ENCODE measurements around the gene TMEM266. TPM values are rescaled to one million over a fixed set of nuclear protein-coding genes. Genes with fewer than 3 reads are reported as not detected.

The TMEM266 gene
- polyA plus RNA-seq, 6 donors from 2014 or later: 0.14 TPM; not detected in 5

DNA sequence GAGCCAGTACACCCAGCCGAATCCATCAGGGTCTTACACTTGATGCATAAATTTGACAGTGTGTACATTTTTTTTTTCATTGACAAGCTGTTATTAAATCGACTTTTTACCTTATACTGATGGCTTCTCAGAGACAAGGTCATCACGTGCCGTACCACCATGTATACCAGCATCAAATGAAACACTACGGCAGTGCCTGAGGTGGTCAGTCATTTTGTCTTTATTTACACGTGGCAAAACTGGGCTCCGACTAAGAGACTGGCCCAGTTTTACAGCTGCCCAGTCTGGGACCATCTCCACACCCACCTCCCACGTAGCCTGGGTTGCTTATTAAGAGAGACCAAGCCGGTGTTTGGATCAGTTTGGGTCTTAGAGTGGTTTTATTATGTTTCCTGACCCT lies 57.4 kb downstream of the TMEM266 start:
- no peak overlapping the region for H3K4me3 Mint-ChIP-seq
- no peak for ATAC-seq (ENCODE audit: low read depth in 2 of 2)
- DNase-seq: no peak
- peaks cover 15 to 44% (median 24%) of the 10 kb centered on the region in 3 donors for H3K27me3 Mint-ChIP-seq
- H3K4me1 Mint-ChIP-seq: no peaks in the 10 kb centered on the region
- H3K36me3 Mint-ChIP-seq: no peaks in the 10 kb centered on the region
- no peaks in the 10 kb centered on the region for H3K9me3 Mint-ChIP-seq
- H3K27ac Mint-ChIP-seq: no peak overlapping the region

DNA sequence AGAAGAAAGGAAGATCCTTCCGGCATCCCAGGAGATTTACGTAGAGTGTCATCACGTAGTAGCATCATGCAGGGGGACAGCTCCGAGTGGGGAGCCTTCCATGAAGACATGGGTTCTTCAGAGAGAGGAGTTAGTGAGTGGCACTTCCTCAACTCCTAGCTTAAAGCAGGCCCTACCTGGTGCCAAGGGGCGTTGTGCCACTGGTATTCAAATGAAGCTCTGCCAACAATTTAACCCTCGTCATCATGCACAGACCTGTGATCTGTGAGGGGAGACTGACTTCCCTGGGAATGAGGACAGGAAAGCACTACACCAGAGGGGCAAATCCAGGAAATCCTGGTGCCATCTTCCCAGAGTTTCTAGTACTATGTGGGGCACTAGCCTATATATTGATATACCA lies 59.0 kb downstream of the TMEM266 start:
- no peak for DNase-seq
- H3K36me3 Mint-ChIP-seq: no peaks in the 10 kb centered on the region

DNA sequence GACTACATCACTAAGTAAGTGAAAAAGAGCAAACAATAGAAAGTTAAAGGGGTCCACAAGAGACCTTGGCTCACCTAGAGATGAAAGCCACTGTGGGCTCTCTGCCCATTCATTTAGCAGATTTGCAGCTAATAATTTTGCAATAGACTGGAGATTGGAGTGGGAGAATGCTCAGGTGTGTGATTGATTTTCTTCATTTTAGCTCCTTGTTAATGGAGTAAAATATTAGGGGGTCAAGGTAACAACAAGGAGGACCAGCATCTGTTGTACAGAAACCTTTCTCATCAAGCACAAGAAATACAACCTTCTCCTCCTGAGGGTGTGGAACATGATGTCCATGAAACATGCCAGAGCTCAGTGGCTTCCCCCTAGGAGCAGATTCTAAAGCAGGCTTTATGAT lies 63.2 kb downstream of the TMEM266 start:
- no peak for ATAC-seq (ENCODE audit: low read depth in 2 of 2)
- H3K4me1 Mint-ChIP-seq: no peaks in the 10 kb centered on the region
- H3K27ac Mint-ChIP-seq: no peak overlapping the region
- H3K9me3 Mint-ChIP-seq: peaks cover 0 to 10% (median 3%) of the 10 kb centered on the region in 7 donors
- no peak for DNase-seq
- no peaks in the 10 kb centered on the region for H3K36me3 Mint-ChIP-seq
- no peak overlapping the region for H3K4me3 Mint-ChIP-seq
- H3K27me3 Mint-ChIP-seq: peaks cover 22 to 32% (median 31%) of the 10 kb centered on the region in 3 donors

More for the DNA sequence above, 59.0 kb downstream of the TMEM266 start:
- Mint-ChIP-seq H3K27me3 (peaks cover 27 to 36% (median 34%) of the 10 kb centered on the region in 3 donors), H3K4me3 (no peak overlapping the region), H3K9me3 (peaks cover 0 to 2% (median 0%) of the 10 kb centered on the region in 7 donors), H3K4me1 (no peaks in the 10 kb centered on the region), H3K27ac (no peak overlapping the region)
- no peak for ATAC-seq (ENCODE audit: low read depth in 2 of 2)

DNA sequence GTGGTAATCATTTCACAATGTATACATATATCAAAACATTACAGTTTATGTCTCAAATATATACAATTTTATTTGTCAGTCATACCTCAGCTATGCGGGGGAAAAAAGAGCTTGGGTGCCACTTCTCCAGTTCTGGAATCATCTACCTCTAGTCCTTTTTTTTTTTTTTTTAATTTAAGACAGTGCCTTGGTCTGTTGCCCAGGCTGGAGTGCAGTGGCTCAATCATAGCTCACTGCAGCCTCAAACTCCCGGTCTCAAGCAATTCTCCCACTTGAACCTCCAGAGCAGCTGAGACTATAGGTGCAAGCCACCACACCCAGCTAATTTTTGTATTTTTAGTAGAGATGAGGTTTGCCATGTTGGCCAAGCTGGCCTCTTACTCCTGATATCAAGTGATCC lies 67.4 kb downstream of the TMEM266 start:
- ATAC-seq (ENCODE audit: low read depth in 2 of 2) (no peak), DNase-seq (no peak)
- Mint-ChIP-seq H3K4me1 (no peaks in the 10 kb centered on the region), H3K4me3 (no peak overlapping the region), H3K27ac (no peak overlapping the region), H3K9me3 (peaks cover 0 to 10% (median 3%) of the 10 kb centered on the region in 7 donors), H3K27me3 (peaks cover 24 to 36% (median 28%) of the 10 kb centered on the region in 3 donors), H3K36me3 (no peaks in the 10 kb centered on the region)

DNA sequence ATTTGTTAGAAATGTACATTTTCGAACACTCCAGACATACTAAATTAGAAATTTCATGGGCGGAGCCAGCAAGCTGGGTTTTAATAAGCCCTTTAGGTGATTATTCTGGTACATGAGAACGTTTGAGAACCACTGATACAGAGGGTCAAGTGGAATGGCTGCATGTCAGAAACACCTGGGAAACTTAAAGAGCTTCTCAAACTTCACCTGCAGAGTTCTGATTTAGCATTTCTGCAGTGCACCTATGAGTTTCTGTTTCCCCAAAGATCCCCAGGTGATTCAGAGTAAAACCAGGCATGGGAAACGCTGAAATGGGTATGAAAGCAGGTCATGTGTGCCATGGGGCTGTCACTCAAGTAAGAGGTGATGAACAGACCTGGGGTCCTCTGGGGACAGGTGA lies 68.1 kb downstream of the TMEM266 start:
- no peak for ATAC-seq (ENCODE audit: low read depth in 2 of 2)
- no peak for DNase-seq
- H3K27ac Mint-ChIP-seq: no peak overlapping the region
- H3K9me3 Mint-ChIP-seq: peaks cover 0 to 10% (median 3%) of the 10 kb centered on the region in 7 donors
- no peak overlapping the region for H3K4me3 Mint-ChIP-seq
- H3K4me1 Mint-ChIP-seq: no peaks in the 10 kb centered on the region
- no peaks in the 10 kb centered on the region for H3K36me3 Mint-ChIP-seq
- H3K27me3 Mint-ChIP-seq: peaks cover 17 to 30% (median 28%) of the 10 kb centered on the region in 3 donors

DNA sequence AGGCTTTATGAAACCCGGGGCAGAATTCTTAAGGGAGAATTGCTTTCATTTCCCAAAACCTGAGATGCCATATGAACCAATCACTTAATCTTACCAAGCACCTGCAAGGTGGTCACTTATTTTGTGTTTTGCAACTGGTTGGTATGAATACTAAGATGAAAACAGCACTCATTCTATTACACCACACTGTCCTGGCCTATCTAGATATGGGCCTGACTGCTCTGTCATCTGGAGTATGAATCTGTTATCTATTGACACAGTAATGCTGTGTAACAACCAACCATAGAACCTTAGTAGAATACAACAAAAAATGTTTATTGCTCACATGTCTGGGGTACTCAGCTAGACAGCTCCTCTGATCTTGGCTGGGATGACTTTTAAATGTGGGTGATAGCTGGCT lies 74.8 kb downstream of the TMEM266 start:
- ATAC-seq (ENCODE audit: low read depth in 2 of 2): no peak
- no peaks in the 10 kb centered on the region for H3K4me1 Mint-ChIP-seq
- H3K27me3 Mint-ChIP-seq: peaks cover 0 to 22% (median 22%) of the 10 kb centered on the region in 3 donors
- H3K4me3 Mint-ChIP-seq: no peak overlapping the region
- H3K27ac Mint-ChIP-seq: no peak overlapping the region
- peaks cover 0 to 3% (median 0%) of the 10 kb centered on the region in 7 donors for H3K9me3 Mint-ChIP-seq
- H3K36me3 Mint-ChIP-seq: no peaks in the 10 kb centered on the region
- no peak for DNase-seq

DNA sequence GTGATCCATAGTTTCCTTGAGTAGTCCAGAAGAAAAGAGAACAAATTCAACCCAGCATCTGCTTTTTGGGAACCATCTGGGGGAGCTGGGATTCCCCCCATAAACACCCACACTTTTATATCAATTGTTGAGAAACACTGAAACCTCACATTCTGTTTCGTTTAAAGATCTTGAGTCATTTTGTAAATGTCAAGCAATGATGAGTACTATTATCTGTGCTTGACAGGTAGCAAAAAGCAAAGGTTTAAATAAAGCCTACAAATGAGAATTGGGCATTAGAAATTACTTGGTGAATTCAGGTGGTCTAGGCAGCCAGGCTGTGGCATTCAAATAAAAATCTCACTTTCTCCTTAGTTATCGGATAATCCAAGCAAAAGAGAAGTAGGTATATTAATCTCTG lies 75.7 kb downstream of the TMEM266 start:
- Mint-ChIP-seq H3K4me1 (no peaks in the 10 kb centered on the region), H3K27me3 (peaks cover 0 to 22% (median 21%) of the 10 kb centered on the region in 3 donors), H3K36me3 (no peaks in the 10 kb centered on the region), H3K9me3 (peaks cover 0 to 3% (median 0%) of the 10 kb centered on the region in 7 donors), H3K27ac (no peak overlapping the region), H3K4me3 (no peak overlapping the region)
- no peak for DNase-seq
- no peak for ATAC-seq (ENCODE audit: low read depth in 2 of 2)

DNA sequence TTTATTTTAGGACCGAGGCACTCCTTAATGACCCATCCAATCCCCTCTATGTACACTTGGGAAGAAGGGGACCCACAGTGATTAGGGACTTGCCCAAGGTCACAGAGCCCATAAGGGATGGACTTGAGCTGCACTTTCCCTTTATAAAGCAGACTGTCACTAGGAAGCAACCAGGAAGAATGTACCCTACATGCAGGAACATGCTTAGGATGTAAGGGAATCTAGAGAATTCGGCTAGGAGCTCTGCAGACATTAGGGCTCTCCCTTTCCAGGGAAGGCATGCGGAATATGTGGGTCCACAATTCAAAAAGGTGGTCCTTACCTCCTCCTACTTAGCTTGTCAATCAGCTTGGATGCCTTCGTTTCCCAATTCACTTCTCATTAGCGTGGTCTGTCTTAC lies 78.7 kb downstream of the TMEM266 start:
- Mint-ChIP-seq H3K4me3 (no peak overlapping the region), H3K4me1 (no peaks in the 10 kb centered on the region), H3K27me3 (peaks cover 17 to 44% (median 28%) of the 10 kb centered on the region in 3 donors), H3K27ac (no peak overlapping the region), H3K9me3 (peaks cover 0 to 5% (median 0%) of the 10 kb centered on the region in 7 donors), H3K36me3 (no peaks in the 10 kb centered on the region)
- no peak for ATAC-seq (ENCODE audit: low read depth in 2 of 2)
- no peak for DNase-seq

DNA sequence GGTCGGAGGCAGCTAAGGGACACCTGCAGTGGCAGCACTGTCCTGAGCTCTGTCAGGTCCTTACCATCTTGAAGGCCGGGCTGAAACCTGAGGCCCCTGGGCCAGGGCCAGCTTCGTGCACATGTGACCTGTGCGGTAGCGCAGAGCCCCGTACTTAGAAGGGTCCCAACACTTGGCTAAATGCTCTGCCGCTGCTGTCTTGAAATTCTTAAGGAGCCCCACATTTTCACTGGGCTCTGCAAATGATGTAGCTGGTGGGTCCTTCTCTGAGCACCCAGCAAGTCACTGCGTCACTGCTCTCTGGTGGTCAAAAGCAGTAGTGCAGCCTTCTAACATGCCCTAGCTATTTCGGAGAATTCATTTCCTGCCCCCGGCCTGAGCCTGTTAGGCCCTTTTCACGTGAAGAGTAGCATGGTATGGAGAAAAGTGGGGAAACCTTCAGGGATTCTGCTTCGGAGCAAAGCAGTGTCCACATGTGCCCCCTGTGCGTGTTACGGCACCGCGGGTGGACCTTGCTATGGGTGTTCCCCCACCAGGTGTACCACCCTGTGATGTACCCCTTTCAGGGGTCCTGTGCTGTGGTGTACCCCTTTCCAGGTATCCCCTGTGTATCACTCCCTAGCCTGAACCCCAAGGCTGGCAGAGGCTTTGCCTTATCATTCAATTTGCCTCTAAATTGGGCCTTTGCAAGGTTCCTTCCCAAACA lies 79.7 kb downstream of the TMEM266 start:
- DNase-seq: peak; percentile 57
- Mint-ChIP-seq H3K9me3 (peaks cover 0 to 5% (median 0%) of the 10 kb centered on the region in 7 donors), H3K36me3 (no peaks in the 10 kb centered on the region), H3K27ac (no peak overlapping the region), H3K4me1 (no peaks in the 10 kb centered on the region), H3K27me3 (peaks cover 28 to 55% (median 28%) of the 10 kb centered on the region in 3 donors), H3K4me3 (no peak overlapping the region)
- ATAC-seq (ENCODE audit: low read depth in 2 of 2): peak; percentile 88

DNA sequence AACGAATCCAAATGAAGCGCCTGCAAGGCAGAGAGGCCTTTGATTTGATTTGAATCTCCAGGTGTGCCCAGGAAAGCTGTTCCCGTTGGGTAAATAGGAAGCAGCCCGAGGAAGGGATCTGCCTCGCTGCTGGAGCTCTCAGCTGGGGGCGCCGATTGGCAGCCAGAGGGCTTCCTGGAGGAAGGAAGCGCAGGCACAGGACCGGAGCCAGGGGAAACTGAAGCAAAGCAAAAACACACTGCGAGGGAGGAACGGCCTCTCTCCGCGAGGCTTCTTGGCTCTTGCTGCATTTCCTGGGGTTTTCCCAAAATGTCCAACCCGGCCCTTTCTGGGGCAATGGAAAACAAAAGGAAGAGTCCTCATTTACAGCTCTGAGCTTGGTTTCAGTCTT lies 80.3 kb downstream of the TMEM266 start:
- Mint-ChIP-seq H3K27ac (no peak overlapping the region), H3K4me3 (no peak overlapping the region), H3K9me3 (peaks cover 0 to 2% (median 0%) of the 10 kb centered on the region in 7 donors), H3K27me3 (peaks cover 33 to 55% (median 34%) of the 10 kb centered on the region in 3 donors), H3K4me1 (no peaks in the 10 kb centered on the region), H3K36me3 (no peaks in the 10 kb centered on the region)
- DNase-seq (no peak), ATAC-seq (ENCODE audit: low read depth in 2 of 2) (no peak)

DNA sequence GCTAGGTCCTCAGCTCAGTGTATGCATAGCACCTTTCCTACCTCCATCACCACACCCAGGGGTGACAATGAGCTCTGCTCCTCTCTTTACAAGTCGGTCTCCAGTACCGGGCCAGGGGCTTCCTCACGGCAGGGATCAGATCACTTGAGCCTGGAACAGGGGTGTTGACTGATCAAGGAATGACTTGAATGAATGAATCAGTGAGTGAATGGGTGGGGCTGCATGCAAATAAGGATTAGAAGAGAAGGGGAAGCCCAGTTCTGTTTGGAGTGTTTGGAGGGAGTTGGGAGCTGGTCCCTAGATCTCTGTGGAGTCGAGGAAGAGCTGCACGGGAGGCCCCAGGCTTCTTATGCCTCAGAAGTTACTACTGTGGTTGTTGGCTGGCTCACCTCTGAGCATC lies 87.0 kb downstream of the TMEM266 start:
- Mint-ChIP-seq H3K27me3 (peaks cover 24 to 55% (median 49%) of the 10 kb centered on the region in 3 donors), H3K4me1 (peaks cover 14 to 18% (median 15%) of the 10 kb centered on the region in 3 donors), H3K9me3 (no peaks in the 10 kb centered on the region), H3K36me3 (no peaks in the 10 kb centered on the region), H3K27ac (peak overlapping the region in 1 of 6 donors; percentile 39), H3K4me3 (no peak overlapping the region)
- ATAC-seq (ENCODE audit: low read depth in 2 of 2) (no peak), DNase-seq (no peak)

DNA sequence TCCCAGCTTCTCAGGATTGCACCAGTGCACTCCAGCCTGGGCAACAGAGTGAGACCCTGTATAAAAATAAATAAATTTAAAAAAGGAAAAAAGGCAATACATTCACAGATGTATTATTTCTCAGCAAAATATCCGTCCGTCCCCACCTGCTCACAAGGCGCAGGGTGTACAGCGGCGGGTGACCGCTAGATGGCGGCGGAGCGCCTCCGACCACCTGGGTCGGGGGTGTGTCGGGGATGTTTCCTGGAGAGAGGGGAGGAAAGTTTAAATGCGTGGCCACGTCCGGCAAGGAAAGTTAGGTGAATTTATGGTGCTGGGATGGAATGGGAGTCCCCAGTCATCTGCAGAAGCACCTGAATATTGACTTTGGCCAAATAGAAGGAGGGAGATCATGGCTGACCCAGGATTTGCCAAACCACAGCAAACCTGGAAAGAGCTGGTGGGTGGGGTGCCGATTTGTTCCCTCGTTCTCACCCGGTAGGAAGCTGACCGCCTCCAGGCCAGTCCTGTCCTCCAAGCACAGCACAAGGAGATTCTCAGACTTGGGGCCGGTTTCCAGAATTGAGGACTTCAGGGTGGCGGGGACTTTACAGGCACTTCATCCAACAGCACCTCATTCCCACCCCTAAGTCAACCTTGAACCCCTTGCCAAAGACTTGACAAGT lies 88.3 kb downstream of the TMEM266 start:
- peak; percentile 63 to 67 for ATAC-seq (ENCODE audit: low read depth in 2 of 2)
- Mint-ChIP-seq H3K36me3 (no peaks in the 10 kb centered on the region), H3K27ac (no peak overlapping the region), H3K4me3 (peak overlapping the region in 4 of 8 donors; percentile 7 to 65 (median 38)), H3K27me3 (peaks cover 19 to 48% (median 41%) of the 10 kb centered on the region in 3 donors), H3K4me1 (peaks cover 14 to 19% (median 15%) of the 10 kb centered on the region in 3 donors), H3K9me3 (no peaks in the 10 kb centered on the region)
- peak; percentile 52 for DNase-seq

DNA sequence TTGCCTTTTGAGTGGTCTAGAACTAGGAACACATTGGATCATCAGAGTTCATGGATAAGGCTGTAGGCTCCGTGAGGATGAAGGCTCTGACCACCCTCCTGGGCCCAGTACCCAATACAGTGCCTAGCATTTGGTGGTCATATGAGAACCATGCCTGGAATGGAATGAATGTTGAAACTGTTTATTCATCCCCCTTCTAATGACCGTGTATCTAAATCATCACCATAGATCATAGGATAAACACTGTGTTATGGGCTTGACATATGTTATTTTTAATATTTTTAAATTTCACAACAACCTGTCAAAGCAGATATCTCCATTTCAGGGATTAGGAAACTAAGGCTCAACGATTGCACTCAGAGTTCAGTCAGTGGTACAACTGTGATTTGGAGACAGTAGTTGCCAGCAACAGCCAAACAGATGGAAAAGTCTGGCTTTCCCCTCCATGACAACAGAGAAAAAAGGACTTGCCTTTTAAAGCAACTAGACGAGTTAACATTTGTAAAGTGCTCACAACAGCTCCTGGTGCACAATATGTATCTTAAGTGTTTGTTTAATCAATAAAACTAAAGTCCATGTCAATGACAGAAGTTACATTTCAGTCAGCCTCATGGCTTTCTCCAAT lies 89.6 kb downstream of the TMEM266 start:
- DNase-seq: no peak
- Mint-ChIP-seq H3K36me3 (no peaks in the 10 kb centered on the region), H3K4me1 (peaks cover 14 to 19% (median 15%) of the 10 kb centered on the region in 3 donors), H3K9me3 (no peaks in the 10 kb centered on the region), H3K27ac (no peak overlapping the region), H3K4me3 (no peak overlapping the region), H3K27me3 (peaks cover 18 to 34% (median 28%) of the 10 kb centered on the region in 3 donors)
- no peak for ATAC-seq (ENCODE audit: low read depth in 2 of 2)
